HFF-Myc (cell line): ENCODE results near the gene C16orf46.

Source experiments
- DNase-seq: peaks from one replicate; pipeline ENCODE4 v3.0.0-alpha.2; 2011; ENCODE audit warnings: low read depth; ENCODE audit errors: extremely low read depth
- H3K4me3 ChIP-seq: replicated peaks from 2 replicates; pipeline ENCODE4 v1.5.1; 2011; ENCODE audit warnings: low read depth, mild to moderate bottlenecking, control low read depth, low read length
- CTCF ChIP-seq: IDR thresholded peaks from 2 replicates; pipeline ENCODE4 v1.5.1; 2012; ENCODE audit warnings: mild to moderate bottlenecking, low read depth, low read length, control low read depth; ENCODE audit errors: missing control alignments

C16orf46 gene

GRCh38 chr16:81041696-81042095, 35.3 kb downstream of the C16orf46 start:
- DNase-seq = no peak
- TF ChIP-seq CTCF = no peak
- H3K4me3 ChIP-seq = no peak overlapping the region

- TF ChIP-seq CTCF = no peak
- H3K4me3 ChIP-seq = no peak overlapping the region
- DNase-seq = no peak
These were observed 36.2 kb downstream of the C16orf46 start for GRCh38 chr16:81040842-81041241.

GRCh38 chr16:81040131-81040530, 36.9 kb downstream of the C16orf46 start:
- no peak for TF ChIP-seq CTCF
- DNase-seq = no peak
- H3K4me3 ChIP-seq = no peak overlapping the region

GRCh38 chr16:81036751-81037350, 40.2 kb downstream of the C16orf46 start:
- TF ChIP-seq CTCF = no peak
- no peak for DNase-seq

GRCh38 chr16:81035975-81036750, 40.9 kb downstream of the C16orf46 start:
- DNase-seq = no peak
- TF ChIP-seq CTCF = no peak
- H3K4me3 ChIP-seq = peak overlapping the region; percentile 73

More at GRCh38 chr16:81036751-81037350, 40.2 kb downstream of the C16orf46 start:
- peak overlapping the region; percentile 73 for H3K4me3 ChIP-seq

- peak; percentile 14 for DNase-seq
- H3K4me3 ChIP-seq = peak within 1 kb of the TSS; percentile 73
- TF ChIP-seq CTCF = peak; percentile 95
These were observed 41.6 kb downstream of the C16orf46 start, which contains the start of gene ATMIN for GRCh38 chr16:81035398-81035974. TSS of gene ATMIN (plus strand) at chr16:81035842. CDS start at chr16:81035871, 29 bp downstream.
